Left renal pelvis (tissue), 4 donors: ENCODE results near the gene DNAH8. TPM values are rescaled to one million over a fixed set of nuclear protein-coding genes. Genes with fewer than 3 reads are reported as not detected.

Experiments
- DNase-seq, 4 donors: peaks; one replicate each; pipeline ENCODE4 v3.0.0-alpha.2; 2013; ENCODE audit warnings: low read depth in 4 of 4, low spot score in 3 of 4
- polyA plus RNA-seq, 4 donors: library from polyadenylated mRNA; unstranded; fragments of 120-200 nt; gene quantifications; one replicate each; pipeline ENCODE4 v1.2.1, GENCODE V29; 2013; ENCODE audit not compliant: insufficient read length in 4 of 4

DNAH8 gene
- polyA plus RNA-seq, 4 donors = 0.15 to 0.77 (median 0.46) TPM

DNA sequence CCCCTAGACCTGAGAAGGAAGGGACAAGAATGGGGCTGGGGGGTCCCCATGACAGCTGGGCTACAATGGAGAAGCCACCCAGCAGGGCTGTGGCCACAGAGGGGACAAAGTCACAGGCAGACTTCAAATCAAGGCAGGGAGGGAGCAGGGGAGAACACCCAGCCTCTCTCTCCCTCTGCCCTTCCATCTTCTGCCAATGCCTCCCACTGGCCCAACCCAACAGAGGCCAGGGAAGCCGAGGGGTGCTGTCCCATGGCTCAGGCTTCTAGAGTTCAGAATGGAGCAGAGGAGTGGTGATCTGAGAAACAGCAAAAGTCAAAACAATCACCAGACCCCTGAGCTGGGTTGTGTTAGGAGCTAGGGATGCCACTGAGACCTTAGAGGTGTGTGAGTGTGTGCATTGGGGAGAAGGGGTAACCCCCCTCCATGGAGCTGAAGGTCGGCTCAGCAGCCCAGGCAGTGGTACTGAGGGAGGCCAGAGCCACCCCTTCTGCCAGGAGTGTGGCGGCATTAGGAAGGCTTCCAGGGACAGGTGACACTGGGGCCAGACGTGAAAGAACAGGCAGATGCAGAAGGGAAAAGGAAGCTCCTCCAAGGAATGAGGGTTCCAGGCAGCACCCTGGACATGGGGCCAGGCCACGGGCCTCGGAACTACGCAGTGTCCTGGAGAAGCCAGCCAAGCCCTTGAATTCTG is 345.5 kb downstream of the DNAH8 start:
- DNase-seq = no peak

GRCh38 chr6:39061182-39061581 is 346.1 kb downstream of the DNAH8 start:
- DNase-seq = no peak

DNA sequence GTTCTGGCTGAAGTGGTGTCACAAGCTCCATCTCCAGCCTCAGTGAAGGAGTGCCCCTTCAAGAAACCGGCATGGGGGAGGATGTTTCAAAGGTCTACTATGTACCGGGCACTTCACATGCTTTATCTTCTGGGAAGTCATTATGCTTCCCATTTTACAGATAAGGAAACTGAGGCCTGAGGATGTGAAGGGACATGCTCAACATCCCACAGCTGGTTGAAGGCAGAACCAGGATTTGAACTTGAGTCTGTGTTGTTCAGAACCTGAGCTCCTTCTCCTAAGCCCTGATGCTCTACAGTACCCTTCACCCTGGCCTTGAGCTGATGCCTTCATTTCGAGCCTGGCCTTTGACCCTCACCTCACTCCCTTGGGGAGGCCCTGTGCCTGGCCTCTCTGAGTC is 346.5 kb downstream of the DNAH8 start:
- DNase-seq = no peak

GRCh38 chr6:39062014-39062740 is 347.1 kb downstream of the DNAH8 start:
- no peak for DNase-seq

GRCh38 chr6:39063526-39063925 is 348.4 kb downstream of the DNAH8 start:
- DNase-seq = no peak

DNA sequence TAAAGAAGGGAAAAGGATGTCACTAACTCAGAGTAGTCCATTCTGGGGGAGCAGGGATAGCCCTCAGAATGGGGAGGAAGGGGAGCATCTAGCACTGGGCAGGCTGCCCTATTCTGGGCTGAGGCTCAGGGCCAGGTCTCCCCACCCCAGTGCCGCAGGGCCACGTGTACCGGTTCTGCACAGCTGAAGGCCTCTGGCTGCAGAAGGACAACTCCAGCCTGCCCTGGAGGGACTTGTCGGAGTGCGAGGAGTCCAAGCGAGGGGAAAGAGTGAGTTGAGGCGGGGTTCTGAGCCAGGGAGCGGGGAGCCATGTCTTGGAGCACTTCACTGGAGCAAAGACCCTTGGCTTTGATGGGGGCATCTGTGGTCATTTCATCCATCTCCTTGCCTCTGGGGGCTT is 350.4 kb downstream of the DNAH8 start:
- DNase-seq = no peak

GRCh38 chr6:39068391-39068790 is 353.3 kb downstream of the DNAH8 start:
- DNase-seq = no peak

- DNase-seq = no peak
Observed at GRCh38 chr6:39072830-39073229, 357.7 kb downstream of the DNAH8 start.

DNA sequence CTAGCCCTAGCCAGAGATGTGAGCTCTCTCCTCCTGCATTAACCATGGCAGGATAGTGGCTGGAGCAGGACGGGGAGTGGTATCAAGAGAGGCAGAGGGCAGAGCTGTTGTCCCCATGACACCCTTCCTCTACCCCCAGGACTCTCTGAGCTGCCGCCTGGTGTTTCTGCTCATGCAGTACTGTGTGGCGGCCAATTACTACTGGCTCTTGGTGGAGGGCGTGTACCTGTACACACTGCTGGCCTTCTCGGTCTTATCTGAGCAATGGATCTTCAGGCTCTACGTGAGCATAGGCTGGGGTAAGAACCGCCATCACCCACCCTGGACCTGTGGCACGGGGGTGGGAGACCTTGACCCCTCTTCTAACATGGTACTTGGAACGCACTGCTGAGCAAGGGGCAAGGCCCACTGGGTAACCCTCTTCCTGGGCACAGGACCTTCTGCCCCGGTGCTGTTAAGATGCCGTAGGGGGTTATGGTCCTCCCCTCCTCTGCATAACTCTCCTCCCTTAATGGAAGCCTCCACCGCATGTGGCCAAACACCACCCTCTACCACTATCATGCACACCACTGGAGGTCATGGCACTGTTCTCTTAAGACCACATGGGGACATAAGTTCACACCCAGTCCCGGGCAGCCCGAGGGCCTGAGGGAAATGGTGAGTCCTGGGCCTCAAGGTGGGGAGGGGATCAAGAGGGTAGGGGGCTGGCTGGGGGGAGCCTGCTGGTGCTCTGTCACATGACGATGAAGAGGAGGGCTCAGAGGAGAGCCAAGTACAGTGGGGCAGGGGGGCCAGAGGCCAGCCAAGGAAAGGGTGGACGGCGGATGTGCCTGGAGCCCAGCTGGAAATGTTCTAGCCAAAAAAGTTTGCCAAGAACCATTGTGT is 358.6 kb downstream of the DNAH8 start:
- no peak for DNase-seq

DNA sequence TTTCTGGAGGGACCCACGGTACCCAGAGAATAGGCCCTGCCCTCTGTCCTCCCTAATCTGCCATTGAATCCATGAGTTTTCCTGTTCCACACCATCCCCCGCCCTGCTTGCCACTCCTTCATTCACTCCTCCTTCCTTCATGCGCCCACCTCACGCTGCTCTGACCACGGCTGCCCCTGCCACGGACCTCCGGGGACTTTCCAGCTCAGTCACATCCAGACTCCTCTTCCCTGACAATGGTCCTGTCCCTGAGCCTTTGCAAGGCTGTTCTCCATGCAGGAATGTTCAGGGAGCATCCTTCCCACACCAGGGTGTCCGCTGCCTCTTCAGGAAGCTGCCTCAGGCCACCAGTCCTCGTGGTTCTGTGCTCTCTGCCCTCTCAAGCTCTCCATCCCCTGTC is 359.4 kb downstream of the DNAH8 start:
- DNase-seq = no peak

DNA sequence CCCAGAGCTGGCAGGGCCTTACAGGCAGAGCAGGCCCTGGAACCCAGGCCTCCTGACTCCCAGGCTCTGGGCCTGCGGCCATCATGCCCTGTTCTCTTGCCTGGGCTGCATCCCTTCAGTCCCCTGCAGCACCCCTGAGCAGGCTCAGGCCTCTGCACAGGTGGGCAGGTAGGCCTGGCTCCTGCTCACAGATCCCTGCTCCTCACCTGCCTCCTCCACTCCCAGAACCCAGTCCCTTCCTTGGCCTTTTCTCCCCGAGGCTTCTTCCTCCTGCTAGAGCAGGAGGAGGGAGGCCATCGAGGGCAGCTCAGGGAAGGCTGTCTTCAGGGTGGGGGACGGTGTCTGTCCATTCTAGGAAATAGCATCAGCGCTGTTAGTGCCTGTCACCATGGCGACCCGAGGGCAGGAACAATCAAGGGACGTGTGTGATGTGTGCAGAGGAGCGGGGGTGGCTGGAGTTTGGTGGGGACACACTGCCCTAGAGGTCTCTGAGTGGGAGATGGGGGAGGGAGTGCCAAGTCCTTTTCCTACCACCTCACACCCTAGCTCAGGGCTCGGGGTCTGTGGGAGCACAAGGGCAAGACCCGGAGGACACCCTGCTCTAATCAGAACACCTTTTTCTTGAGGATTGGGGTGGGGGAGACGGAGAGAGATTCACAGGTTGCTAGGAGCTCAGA is 360.0 kb downstream of the DNAH8 start:
- DNase-seq = no peak

DNA sequence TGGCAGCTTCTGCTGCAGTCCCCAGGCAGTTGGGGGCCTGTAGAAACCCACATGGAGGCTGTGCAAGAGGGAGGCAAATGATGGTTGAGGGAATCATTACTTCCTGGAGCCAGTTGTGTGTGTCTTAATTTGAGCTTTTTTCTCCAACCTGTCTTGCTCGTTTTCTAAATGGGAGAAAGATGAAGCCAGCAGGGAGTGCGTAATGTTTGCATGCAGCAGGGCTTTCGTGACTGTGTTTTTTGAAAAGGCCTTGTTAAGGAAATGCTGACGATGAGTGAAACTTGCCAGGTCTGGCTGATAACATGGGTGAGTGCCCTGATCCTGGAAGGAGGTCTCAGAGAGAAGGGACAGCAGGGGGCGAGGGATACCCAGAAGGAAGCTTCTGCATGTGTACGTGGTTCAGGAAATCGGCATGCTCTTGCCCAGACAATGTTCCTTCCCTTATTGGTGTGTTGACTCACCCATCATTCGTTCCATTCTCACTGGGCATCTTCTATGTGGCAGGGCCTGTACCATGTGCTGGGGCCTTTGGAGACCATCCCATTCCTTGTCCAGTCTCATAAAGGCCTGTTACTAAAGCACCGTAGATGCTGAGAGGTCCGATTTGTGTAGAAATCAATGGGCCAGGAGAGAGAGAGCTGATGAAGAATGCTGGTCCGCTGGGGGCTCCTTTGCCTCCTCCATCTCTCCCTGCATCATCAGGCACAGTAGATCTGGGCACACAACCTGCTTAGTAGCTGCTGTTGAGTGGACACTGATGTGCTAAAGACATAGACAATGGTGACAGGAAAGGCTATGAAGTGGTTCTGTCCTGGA is 360.9 kb downstream of the DNAH8 start:
- DNase-seq = no peak

DNA sequence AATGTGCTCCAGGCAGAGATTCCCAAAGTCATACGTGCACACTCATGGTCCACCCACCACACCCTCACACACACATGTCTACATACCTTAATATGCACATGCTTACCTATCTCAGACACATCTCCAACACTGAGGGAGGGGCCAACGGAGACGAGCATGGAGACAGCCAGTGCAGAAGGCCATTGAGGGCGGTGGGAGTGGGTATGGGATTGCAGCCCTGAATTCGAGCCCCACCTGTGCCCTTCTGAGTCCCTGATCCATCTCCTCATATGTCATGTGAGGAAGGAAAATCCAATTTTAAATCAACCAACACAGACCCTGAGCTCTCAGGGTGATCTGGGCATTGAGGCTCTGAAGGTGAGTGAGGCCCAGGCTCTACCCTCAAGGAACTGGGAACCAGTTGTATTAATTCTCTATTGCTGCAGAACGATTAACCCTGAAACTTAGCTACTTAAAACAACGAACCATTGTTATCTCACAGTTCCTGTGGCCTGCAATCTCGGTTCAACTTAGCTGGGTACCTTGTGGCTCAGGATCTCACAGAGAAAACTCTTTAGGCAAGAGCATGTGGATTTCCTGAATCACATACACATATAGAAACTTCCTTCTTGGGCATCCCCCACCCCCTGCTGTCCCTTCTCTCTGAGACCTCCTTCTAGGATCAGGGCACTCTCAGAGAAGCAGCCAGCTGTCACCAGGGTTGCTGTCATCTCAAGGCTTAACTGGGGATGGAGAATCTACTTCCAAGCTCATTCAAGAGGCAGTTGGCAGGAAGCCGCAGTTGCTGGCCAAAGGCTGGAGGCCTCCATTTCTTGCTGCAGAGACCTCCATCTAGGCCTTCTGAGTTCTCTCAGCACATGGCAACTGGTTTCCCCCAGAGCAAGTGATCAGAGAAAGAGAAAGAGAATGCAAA is 361.8 kb downstream of the DNAH8 start:
- DNase-seq = no peak

- no peak for DNase-seq
Observed at GRCh38 chr6:39077882-39078594, 362.9 kb downstream of the DNAH8 start.

DNA sequence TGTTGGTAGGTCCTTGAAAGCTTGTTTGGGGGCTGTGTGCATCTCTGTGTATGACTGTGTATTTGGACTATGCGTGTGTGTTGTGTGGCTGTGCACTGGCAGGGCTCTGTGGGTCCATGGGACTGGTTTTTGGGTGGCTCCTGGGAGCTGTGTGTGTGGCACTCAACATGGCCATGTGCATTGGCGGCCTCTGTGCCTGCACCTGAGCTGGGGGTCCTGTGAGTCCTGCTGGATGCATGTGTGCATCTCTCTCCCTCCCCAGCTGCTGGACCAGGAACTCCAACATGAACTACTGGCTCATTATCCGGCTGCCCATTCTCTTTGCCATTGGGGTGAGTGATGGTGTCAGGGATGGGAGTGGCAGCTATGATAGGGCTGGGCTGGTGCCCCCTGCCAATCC is 363.6 kb downstream of the DNAH8 start:
- no peak for DNase-seq

DNA sequence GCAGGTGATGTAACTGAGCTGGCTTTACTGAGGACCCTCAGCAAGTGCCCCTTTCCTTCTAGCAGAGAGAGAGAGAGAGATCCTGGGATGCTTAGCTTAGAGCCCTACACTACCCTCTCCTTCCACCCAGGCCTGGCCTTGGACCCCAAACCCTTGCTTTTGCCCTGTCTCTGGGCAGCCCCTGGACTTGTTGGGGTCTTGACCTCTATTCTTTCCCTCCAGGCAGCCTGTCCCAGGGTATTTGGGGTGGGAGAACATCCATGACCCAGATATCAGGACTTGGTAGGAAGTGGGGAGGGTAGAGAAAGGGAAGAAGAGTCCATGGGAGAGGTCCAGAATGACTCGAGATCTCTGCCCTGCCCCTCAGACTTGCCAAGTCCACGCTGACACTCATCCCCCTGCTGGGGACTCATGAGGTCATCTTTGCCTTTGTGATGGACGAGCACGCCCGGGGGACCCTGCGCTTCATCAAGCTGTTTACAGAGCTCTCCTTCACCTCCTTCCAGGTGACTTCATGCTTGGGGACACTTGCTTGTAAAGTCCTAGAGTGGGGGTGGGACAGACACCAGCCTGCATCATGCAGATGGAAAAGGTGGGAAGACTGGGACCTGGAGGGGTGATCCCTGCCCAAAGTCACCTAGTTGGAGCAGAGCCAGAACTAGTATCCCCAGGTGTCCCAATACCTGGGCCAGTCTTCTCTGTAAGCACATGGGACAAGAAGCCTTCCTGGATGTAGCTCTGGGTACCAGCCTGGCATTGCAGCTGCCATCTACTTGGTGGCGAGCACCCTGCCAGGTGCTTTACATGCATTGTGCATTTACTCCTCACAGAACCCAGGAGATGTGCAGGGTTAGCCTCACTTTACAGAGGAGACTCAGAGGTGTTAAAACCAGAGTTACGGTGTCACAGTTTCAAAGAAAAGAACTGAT is 364.4 kb downstream of the DNAH8 start:
- no peak for DNase-seq
